Measurements from ENCODE around the gene APOB. TPM values are rescaled to one million over a fixed set of nuclear protein-coding genes. Genes with fewer than 3 reads are reported as not detected.

APOB gene
- total and polyA plus RNA-seq, 2 of the 8 experiments (the other 6 are each of a cell fraction or from before 2014, with no cell fraction given) = 0.15 to 0.61 TPM

DNA sequence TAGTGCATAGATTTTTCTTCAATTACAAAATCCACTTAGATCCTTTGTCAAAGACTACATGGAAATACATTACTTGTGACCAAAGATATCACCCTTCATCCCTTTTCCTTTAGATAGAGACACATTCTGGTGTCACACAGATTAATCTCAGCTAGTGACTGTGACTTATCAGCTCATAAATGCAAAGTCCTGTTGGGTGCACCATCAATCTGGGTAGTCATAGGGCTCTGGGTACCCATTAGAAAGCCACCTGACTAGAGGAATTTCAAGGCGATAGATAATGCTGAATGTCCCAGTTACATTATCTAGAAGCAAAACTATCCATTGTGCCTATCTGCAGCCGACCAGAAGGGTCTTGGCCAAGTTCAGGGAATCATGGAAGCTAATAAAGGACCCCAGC, 2.6 kb upstream of the APOB start (continued):
- TF ChIP-seq, protein P1, sequence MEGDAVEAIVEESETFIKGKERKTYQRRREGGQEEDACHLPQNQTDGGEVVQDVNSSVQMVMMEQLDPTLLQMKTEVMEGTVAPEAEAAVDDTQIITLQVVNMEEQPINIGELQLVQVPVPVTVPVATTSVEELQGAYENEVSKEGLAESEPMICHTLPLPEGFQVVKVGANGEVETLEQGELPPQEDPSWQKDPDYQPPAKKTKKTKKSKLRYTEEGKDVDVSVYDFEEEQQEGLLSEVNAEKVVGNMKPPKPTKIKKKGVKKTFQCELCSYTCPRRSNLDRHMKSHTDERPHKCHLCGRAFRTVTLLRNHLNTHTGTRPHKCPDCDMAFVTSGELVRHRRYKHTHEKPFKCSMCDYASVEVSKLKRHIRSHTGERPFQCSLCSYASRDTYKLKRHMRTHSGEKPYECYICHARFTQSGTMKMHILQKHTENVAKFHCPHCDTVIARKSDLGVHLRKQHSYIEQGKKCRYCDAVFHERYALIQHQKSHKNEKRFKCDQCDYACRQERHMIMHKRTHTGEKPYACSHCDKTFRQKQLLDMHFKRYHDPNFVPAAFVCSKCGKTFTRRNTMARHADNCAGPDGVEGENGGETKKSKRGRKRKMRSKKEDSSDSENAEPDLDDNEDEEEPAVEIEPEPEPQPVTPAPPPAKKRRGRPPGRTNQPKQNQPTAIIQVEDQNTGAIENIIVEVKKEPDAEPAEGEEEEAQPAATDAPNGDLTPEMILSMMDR (IDR thresholded peaks at IDR 0.05; ENCODE audit: control extremely low read depth in 1 of 3, insufficient read depth in 1 of 3, low read depth in 1 of 3, low read length in 3 of 3) = no peak
- no peak for TF ChIP-seq TCF12 (IDR thresholded peaks at IDR 0.05; ENCODE audit: low read depth, low read length)
- no peak for TF ChIP-seq SIRT6 (IDR thresholded peaks at IDR 0.05; ENCODE audit: low read length)
- TF ChIP-seq KDM5A (IDR thresholded peaks at IDR 0.05; ENCODE audit: low read length) = no peak
- no peak for TF ChIP-seq SP4 (IDR thresholded peaks at IDR 0.05; ENCODE audit: low read length)

All from H1 (cell line).